HepG2 (cell line): ENCODE measurements around the gene RTP2. TPM values are rescaled to one million over a fixed set of nuclear protein-coding genes. Genes with fewer than 3 reads are reported as not detected.

Source experiments
- CCDC6 ChIP-seq: sonication (generic); formaldehyde crosslinking; IDR thresholded peaks from 2 replicates; pipeline ENCODE4 v1.8.1; 2022; ENCODE audit warnings: mild to moderate bottlenecking, missing genetic modification reagents, moderate library complexity
- CHD4 ChIP-seq: fragments of 200-600 bp; sonication (generic); IDR thresholded peaks from 2 replicates; pipeline ENCODE4 v1.7.0; 2017; ENCODE audit warnings: mild to moderate bottlenecking, low read length, borderline replicate concordance
- HMGXB4 ChIP-seq, 2 experiments: sonication (generic) in 1 of 2; formaldehyde crosslinking in 1 of 2; IDR thresholded peaks; 2 replicates each; pipeline versions ENCODE4 v1.4.0 to v1.6.1; 2018 to 2020; ENCODE audit warnings: missing genetic modification reagents in 2 of 2, borderline replicate concordance in 1 of 2, low read depth in 1 of 2, mild to moderate bottlenecking in 1 of 2, missing biosample characterization in 1 of 2
- HNRNPL ChIP-seq: fragments of 200-400 bp; formaldehyde crosslinking; IDR thresholded peaks from 2 replicates; pipeline ENCODE4 v1.6.1; 2017; ENCODE audit warnings: mild to moderate bottlenecking, low read depth, low read length
- KMT2A ChIP-seq: sonication (generic); formaldehyde crosslinking; IDR thresholded peaks from 2 replicates; pipeline ENCODE4 v1.4.0; 2020; ENCODE audit warnings: missing genetic modification reagents
- MAFF ChIP-seq: IDR thresholded peaks from 2 replicates; pipeline ENCODE4 v1.6.1; 2011; ENCODE audit warnings: low read depth, low read length, improper control_type of control experiment
- NR0B2 ChIP-seq: sonication (generic); formaldehyde crosslinking; IDR thresholded peaks from 2 replicates; pipeline ENCODE4 v1.4.0; 2020; ENCODE audit warnings: mild to moderate bottlenecking, missing genetic modification reagents
- YY1 ChIP-seq: IDR thresholded peaks from 2 replicates; pipeline ENCODE4 v1.6.1; 2011; ENCODE audit warnings: low read length, low read depth, moderate library complexity, mild to moderate bottlenecking; ENCODE audit not compliant: insufficient read depth, insufficient replicate concordance
- ZNF761 ChIP-seq: sonication (generic); formaldehyde crosslinking; conservative IDR thresholded peaks from 2 replicates; pipeline ENCODE4 v1.4.0; 2020; ENCODE audit warnings: mild to moderate bottlenecking, missing genetic modification reagents
- ZNF781 ChIP-seq: sonication (generic); formaldehyde crosslinking; IDR thresholded peaks from 2 replicates; pipeline ENCODE4 v1.5.1; 2020; ENCODE audit warnings: borderline replicate concordance, mild to moderate bottlenecking, missing genetic modification reagents; ENCODE audit errors: not compliant biosample characterization
- polyA plus RNA-seq, 8 experiments: library from polyadenylated mRNA; depleted of rRNA in 3 of 8; stranded (reverse) in 7 of 8; unstranded in 1 of 8; fragments of >200 nt; fragmentation: Illumina TruSeq in 4 of 8; extraction: Trizol in 4 of 8; gene quantifications; 2 replicates each; pipeline versions ENCODE4 v1.2.1 to v1.2.3, GENCODE V29; 2011 to 2016; ENCODE audit warnings: low read depth in 4 of 8, missing spikeins in 1 of 8, mixed read lengths in 1 of 8; ENCODE audit not compliant: insufficient read depth in 1 of 8
- total RNA-seq, 5 experiments: library from RNA; depleted of rRNA; stranded (reverse); fragments of >200 nt; fragmentation: Illumina TruSeq; extraction: Trizol; gene quantifications; 2 replicates each; pipeline ENCODE4 v1.2.3, GENCODE V29; 2016; ENCODE audit warnings: low read depth in 1 of 5
- TF ChIP-seq, protein P1 (sequence below): sonication (generic); formaldehyde crosslinking; IDR thresholded peaks from 2 replicates; pipeline ENCODE4 v1.5.0; 2020; ENCODE audit warnings: mild to moderate bottlenecking, missing genetic modification reagents, moderate library complexity
- TF ChIP-seq, protein P2 (sequence below), 2 experiments: sonication (generic) in 1 of 2; formaldehyde crosslinking in 1 of 2; IDR thresholded peaks; 2 replicates each; pipeline versions ENCODE4 v1.6.1 to v1.9.0; 2014 to 2022; ENCODE audit warnings: antibody characterized with exemption in 1 of 2, borderline replicate concordance in 1 of 2, inconsistent platforms in 1 of 2, low read depth in 1 of 2, missing genetic modification reagents in 1 of 2

The RTP2 gene
- total and polyA plus RNA-seq, 2 of the 13 experiments (the other 11 are each of a cell fraction or from before 2014, with no cell fraction given) = not detected

- peak; percentile 27 for TF ChIP-seq YY1
- 0 out of 2 replicates have a peak, but pooled peaks have one; percentile 58 for TF ChIP-seq HNRNPL
- peak; percentile 5 for TF ChIP-seq KMT2A (CRISPR knock-in tag)
- TF ChIP-seq ZNF781 (CRISPR knock-in tag) = peak; percentile 32
- TF ChIP-seq, protein P1, sequence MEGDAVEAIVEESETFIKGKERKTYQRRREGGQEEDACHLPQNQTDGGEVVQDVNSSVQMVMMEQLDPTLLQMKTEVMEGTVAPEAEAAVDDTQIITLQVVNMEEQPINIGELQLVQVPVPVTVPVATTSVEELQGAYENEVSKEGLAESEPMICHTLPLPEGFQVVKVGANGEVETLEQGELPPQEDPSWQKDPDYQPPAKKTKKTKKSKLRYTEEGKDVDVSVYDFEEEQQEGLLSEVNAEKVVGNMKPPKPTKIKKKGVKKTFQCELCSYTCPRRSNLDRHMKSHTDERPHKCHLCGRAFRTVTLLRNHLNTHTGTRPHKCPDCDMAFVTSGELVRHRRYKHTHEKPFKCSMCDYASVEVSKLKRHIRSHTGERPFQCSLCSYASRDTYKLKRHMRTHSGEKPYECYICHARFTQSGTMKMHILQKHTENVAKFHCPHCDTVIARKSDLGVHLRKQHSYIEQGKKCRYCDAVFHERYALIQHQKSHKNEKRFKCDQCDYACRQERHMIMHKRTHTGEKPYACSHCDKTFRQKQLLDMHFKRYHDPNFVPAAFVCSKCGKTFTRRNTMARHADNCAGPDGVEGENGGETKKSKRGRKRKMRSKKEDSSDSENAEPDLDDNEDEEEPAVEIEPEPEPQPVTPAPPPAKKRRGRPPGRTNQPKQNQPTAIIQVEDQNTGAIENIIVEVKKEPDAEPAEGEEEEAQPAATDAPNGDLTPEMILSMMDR = peak; percentile 73
- no peak for TF ChIP-seq MAFF
- peak; percentile 18 to 20; a peak in 1 of 4 replicates for TF ChIP-seq HMGXB4 (CRISPR knock-in tag; IDR thresholded peaks at IDR 0.05; ENCODE audit: borderline replicate concordance in 1 of 2, low read depth in 1 of 2)
- no peak for TF ChIP-seq CHD4
- TF ChIP-seq CCDC6 (CRISPR knock-in tag) = peak; percentile 34; the same call in 1 of the 2 replicates
- peak; percentile 42; the same call in 1 of the 2 replicates for TF ChIP-seq NR0B2 (CRISPR knock-in tag)
- TF ChIP-seq, protein P2, sequence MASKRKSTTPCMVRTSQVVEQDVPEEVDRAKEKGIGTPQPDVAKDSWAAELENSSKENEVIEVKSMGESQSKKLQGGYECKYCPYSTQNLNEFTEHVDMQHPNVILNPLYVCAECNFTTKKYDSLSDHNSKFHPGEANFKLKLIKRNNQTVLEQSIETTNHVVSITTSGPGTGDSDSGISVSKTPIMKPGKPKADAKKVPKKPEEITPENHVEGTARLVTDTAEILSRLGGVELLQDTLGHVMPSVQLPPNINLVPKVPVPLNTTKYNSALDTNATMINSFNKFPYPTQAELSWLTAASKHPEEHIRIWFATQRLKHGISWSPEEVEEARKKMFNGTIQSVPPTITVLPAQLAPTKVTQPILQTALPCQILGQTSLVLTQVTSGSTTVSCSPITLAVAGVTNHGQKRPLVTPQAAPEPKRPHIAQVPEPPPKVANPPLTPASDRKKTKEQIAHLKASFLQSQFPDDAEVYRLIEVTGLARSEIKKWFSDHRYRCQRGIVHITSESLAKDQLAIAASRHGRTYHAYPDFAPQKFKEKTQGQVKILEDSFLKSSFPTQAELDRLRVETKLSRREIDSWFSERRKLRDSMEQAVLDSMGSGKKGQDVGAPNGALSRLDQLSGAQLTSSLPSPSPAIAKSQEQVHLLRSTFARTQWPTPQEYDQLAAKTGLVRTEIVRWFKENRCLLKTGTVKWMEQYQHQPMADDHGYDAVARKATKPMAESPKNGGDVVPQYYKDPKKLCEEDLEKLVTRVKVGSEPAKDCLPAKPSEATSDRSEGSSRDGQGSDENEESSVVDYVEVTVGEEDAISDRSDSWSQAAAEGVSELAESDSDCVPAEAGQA (IDR thresholded peaks at IDR 0.05; ENCODE audit: low read depth) = 0 out of 2 replicates have a peak, but pooled peaks have one; percentile 19
- TF ChIP-seq, protein P2 (CRISPR knock-in tag; IDR thresholded peaks at IDR 0.05; ENCODE audit: borderline replicate concordance) = no peak
- TF ChIP-seq ZNF761 (CRISPR knock-in tag) = 0 out of 2 replicates have a peak, but pooled peaks have one; percentile 44
These were observed 39.3 kb upstream of the RTP2 start (continued) for GRCh38 chr3:187741403-187742350.
